GM12873 (cell line): ENCODE results near the gene GIPC3.

Experiments used
- TF ChIP-seq, protein P1 (sequence below): IDR thresholded peaks from 2 replicates; pipeline ENCODE4 v1.5.1; 2012; ENCODE audit warnings: low read depth, mild to moderate bottlenecking, moderate library complexity, low read length, control low read depth; ENCODE audit not compliant: insufficient read depth; ENCODE audit errors: missing control alignments

Gene GIPC3

DNA sequence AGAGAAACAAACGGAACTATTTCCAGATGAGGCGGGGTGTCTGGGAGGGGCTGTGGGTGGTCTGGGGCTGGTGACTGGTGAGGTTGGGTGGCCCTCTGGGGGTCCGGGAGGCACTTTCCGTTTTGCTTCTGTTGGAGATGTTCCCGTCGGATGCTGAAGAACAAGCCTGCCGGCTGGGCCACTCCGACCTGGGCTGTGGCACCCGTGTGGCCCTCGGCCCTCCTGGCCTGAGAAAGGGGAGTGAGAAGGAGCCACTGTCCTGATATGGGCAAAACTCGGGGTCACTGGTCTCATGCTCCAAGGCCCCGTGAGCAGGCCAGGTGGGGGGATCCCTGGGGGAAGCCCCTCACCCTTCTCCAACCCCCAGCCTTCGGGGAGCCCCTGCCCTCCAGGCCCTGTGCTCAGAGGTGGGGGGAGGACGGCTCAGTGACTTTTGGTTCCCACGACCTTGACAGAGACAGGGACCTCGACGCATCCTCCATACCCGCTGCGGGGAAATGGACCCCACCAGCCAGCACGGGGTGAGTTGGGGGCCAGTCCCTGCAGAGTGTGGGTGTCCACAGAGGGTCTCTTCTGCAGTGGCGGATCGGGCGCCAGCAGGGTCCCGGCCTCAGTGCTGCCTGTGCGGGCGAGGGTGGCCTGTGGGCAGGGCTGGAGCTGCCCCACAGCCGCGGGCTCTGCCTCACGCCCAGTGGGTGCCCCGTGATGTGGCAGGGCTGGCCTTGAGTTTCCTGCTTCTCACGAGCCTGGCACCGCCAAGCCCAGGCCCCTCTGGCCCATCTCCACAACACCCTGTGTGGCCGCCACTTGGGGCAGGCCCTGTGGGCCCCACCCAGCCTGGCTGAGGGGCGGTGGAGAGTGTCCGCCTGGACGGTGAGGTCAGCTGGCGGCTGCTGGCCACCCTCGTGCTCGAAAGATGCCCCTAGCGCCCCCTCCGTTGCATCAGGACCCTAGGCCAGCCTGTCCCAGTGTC, 25.8 kb downstream of the GIPC3 start:
- TF ChIP-seq, protein P1, sequence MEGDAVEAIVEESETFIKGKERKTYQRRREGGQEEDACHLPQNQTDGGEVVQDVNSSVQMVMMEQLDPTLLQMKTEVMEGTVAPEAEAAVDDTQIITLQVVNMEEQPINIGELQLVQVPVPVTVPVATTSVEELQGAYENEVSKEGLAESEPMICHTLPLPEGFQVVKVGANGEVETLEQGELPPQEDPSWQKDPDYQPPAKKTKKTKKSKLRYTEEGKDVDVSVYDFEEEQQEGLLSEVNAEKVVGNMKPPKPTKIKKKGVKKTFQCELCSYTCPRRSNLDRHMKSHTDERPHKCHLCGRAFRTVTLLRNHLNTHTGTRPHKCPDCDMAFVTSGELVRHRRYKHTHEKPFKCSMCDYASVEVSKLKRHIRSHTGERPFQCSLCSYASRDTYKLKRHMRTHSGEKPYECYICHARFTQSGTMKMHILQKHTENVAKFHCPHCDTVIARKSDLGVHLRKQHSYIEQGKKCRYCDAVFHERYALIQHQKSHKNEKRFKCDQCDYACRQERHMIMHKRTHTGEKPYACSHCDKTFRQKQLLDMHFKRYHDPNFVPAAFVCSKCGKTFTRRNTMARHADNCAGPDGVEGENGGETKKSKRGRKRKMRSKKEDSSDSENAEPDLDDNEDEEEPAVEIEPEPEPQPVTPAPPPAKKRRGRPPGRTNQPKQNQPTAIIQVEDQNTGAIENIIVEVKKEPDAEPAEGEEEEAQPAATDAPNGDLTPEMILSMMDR = no peak

DNA sequence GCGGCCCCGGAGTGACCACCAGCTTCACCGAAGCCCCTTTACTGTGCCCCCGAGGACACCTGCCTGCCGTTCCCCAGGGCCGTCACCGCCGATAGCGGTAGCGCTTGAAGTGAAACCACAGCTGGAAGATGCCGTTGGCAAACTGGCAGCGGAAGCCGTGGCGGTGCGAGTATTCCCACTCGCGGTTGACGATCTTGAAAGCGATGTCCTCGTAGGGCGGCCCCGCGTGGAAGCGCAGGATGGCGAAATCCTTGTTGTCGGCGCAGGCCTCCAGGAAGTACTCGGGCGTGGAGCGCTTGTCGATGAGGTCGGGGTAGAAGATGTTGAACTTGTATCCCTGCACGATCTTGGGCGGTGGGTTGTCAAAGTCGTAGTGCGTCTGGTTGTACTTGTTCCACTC, 26.6 kb downstream of the GIPC3 start:
- TF ChIP-seq, protein P1 = no peak

DNA sequence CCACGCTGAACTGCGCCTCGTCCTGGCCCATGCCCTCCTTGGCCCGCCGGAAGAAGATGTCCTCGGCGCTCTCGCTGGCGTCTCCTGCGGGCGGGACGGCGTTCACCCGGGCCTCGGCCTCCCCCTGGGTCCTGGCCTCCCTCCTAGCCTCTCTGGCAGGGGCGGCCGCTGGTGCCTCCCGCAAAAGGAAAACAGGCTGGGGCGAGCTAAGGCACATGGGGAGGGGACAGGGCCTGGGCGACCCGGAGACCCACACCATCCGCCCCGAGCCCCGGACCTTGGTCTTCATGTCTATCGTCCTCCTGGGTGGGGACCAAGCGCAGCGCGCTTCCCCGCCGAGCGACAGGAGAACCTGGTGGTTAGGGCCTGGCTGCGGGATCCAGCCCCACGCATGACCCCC, 27.1 kb downstream of the GIPC3 start:
- TF ChIP-seq, protein P1 = no peak

DNA sequence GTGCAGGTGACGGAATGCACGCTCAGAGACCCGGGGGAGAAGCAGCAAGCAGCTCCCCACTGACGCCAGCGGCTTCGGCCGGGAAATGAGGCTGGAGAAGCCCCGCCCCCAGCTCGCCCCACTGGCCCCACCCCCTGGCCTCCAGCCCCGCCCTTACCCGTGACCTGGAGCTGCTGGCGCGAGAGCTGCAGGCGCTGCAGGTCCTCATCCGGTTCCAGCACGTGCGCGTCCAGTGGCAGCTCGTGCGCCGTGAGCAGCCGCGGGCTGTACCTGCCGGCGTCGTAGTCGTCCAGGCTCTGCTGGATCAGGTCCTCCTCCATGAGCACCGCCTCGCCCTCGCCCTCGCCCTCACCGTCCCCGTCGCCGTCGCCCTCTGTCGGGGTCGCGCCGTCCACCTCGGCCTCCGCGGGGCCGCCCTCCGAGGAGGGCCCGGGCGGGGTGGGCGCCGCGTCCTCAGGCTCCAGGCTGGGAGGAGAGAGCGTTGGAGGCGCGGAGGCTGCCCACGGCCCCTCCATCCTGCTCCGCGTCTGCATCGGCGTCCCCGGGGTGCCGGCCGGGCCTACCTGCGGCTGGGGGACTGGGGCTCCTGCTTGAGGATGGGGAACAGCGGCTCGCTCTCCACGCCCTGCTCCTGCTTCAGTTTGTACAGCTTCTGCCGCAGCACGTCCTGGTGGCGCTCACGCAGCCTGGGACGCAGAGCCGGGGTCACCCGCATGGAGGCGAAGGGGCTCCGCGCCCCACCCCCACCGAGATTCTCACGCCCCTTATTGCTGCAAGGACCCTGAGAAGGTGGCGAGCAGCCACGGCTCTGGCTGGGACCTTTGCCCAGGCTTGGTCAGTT, 27.8 kb downstream of the GIPC3 start:
- TF ChIP-seq, protein P1 = no peak

DNA sequence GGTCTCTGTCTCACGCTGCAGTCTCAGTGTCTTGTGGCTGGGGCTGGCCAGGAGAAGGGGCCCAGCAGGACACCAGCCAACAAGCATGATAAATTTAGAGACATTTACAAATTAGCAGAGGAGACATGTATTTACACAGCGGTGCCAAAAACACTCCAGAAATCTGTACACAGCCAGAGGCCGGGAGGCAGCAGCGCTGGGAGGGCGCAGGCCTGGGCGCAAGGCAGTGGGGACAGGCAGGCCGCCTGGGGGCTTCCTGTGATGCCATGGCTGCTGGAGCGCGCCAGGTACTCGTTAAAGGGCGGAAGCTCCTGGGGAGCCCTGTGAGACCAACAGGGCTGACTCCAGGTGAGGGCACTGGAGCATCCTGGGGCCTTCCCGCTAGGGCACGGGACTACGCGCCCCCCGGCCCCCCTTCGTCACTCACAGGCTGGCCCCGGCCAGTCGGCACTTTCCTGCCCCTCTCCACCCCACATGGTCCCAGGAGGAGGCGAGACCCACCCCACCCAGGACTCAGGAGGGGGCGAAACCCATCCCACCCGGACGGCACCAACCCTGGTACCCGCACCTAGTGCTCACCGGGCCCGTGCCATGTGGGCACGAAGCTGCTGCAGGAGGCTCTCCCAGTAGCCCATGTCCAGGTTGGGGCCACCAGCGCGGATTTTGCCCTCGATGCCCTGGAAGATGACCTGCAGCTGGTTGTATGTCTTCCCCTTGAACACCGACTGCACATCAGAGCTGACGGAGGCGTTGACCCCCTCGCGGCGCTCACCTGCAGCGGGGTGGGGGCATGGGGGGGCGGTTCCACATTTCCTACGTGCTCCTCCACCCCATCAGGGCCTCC, 28.8 kb downstream of the GIPC3 start:
- TF ChIP-seq, protein P1 = no peak

DNA sequence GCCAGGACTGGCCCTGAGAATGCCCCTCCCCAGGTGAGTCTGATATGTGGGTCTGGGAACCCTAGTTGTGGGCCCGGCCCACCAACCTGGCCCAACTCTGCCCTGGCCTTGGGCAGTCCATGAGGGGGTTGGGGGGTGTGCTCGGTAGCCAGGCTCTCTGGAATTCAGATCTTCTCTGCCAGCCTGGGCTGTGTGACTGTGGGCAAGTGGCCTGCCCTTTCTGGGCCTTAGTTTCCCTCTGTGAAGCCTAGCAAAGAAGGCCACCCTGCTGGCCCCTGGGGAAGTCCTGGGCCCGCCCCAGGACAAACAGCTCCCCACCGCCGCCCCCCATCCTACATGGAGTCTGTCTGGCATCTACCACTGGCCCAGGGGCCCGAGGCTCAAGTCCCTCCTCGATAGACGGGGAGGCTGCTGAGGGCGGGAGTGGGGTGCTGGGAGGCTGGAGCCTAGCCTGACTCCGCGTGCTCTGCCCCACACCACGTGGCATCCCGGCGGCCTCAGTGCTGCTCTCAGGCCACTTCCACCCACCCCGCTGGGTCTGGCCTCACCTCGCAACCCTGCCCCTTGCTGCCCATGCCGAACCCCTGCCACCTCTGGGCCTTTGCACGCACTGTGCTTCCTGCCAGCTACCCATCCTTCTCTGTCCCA, 29.7 kb downstream of the GIPC3 start:
- TF ChIP-seq, protein P1 = no peak
